MM.1S (cell line): ENCODE data around the gene MAST3.

Source experiments
- CTCF ChIP-seq: fragments of 300-600 bp; sonication (generic); IDR thresholded peaks from 2 replicates; pipeline ENCODE4 v1.5.1; 2016; ENCODE audit warnings: antibody characterized with exemption, low read length, mixed read lengths
- EZH2 ChIP-seq: fragments of 300-600 bp; sonication (generic); optimal IDR thresholded peaks from 2 replicates; pipeline ENCODE3; 2017; ENCODE audit warnings: low read depth, mild to moderate bottlenecking, antibody characterized with exemption, low read length, mixed read lengths
- EZH2phosphoT487 ChIP-seq: fragments of 300-600 bp; sonication (generic); IDR thresholded peaks from 2 replicates; pipeline ENCODE4 v1.6.1; 2018; ENCODE audit warnings: antibody characterized with exemption, low read length

GRCh38 chr19:18128805-18129204 lies 31.2 kb downstream of the MAST3 start:
- TF ChIP-seq CTCF (no peak), EZH2 (no peak), EZH2phosphoT487 (no peak)
